Globus pallidus (tissue), 1 donor: ENCODE measurements around the gene BATF2.

Experiments
- DNase-seq: peaks from one replicate; pipeline ENCODE4 v3.0.0-alpha.2; 2015; ENCODE audit warnings: low spot score

BATF2 gene

GRCh38 chr11:64969209-64969608 is 27.6 kb downstream of the BATF2 start:
- DNase-seq = no peak

GRCh38 chr11:64967375-64967774 is 29.4 kb downstream of the BATF2 start:
- no peak for DNase-seq

- no peak for DNase-seq
Measured at GRCh38 chr11:64963072-64963631, 33.6 kb downstream of the BATF2 start.

GRCh38 chr11:64960719-64961118 is 36.1 kb downstream of the BATF2 start:
- no peak for DNase-seq

- no peak for DNase-seq
Measured at GRCh38 chr11:64959498-64959897, 37.3 kb downstream of the BATF2 start.

GRCh38 chr11:64954201-64954600 is 42.6 kb downstream of the BATF2 start:
- no peak for DNase-seq

- no peak for DNase-seq
Measured at GRCh38 chr11:64951529-64951928, 45.2 kb downstream of the BATF2 start.

GRCh38 chr11:64947208-64947814 is 49.5 kb downstream of the BATF2 start:
- no peak for DNase-seq
